CD8-positive, alpha-beta memory T cell (primary cell): ENCODE measurements around the gene HDLBP. TPM values are rescaled to one million over a fixed set of nuclear protein-coding genes. Genes with fewer than 3 reads are reported as not detected.

Source experiments
- CTCF ChIA-PET: fragments of 350-600 bp; sonication (Branson Sonifier 250); formaldehyde crosslinking; loops from one replicate; lab custom pipeline; 2021; ENCODE audit warnings: antibody characterized with exemption; lab: Charles Lee
- POLR2A ChIA-PET: fragments of 350-600 bp; sonication (Branson Sonifier 250); formaldehyde crosslinking; loops from one replicate; lab custom pipeline; 2021; ENCODE audit warnings: antibody characterized with exemption; lab: Charles Lee
- DNase-seq, 5 donors: peaks; one replicate each; pipeline versions ENCODE4 v3.0.0 to v3.0.0-alpha.2; 2020 to 2022; ENCODE audit warnings: mixed read lengths in 1 of 5
- H3K27ac ChIP-seq: one replicate; pipeline ENCODE4 v1.7.0; 2013; ENCODE audit warnings: low read depth, mild to moderate bottlenecking, low read length, moderate library complexity
- H3K27me3 ChIP-seq: 2 replicates; pipeline ENCODE4 v1.7.0; 2013; ENCODE audit warnings: low read length, mild to moderate bottlenecking; ENCODE audit not compliant: insufficient read depth, poor library complexity, severe bottlenecking
- H3K36me3 ChIP-seq: 2 replicates; pipeline ENCODE4 v1.7.0; 2013; ENCODE audit warnings: mild to moderate bottlenecking, low read length, moderate library complexity; ENCODE audit not compliant: insufficient read depth
- H3K4me1 ChIP-seq: 2 replicates; pipeline ENCODE4 v1.7.0; 2013; ENCODE audit warnings: mild to moderate bottlenecking, low read length, moderate library complexity; ENCODE audit not compliant: insufficient read depth
- H3K4me3 ChIP-seq: 2 replicates; pipeline ENCODE4 v1.7.0; 2013; ENCODE audit warnings: mild to moderate bottlenecking, low read length
- H3K9me3 ChIP-seq: 2 replicates; pipeline ENCODE4 v1.7.0; 2013; ENCODE audit warnings: mild to moderate bottlenecking, low read length
- H3K27ac Mint-ChIP-seq, 8 donors: one replicate each; pipeline ENCODE4 v1.8.0; 2020 to 2021; ENCODE audit warnings: mixed read lengths in 8 of 8, mild to moderate bottlenecking in 6 of 8, inconsistent platforms in 3 of 8, moderate library complexity in 3 of 8
- H3K27me3 Mint-ChIP-seq, 2 donors: one replicate each; pipeline ENCODE4 v1.8.0; 2020 to 2021; ENCODE audit warnings: mixed read lengths in 2 of 2, mild to moderate bottlenecking in 1 of 2, moderate library complexity in 1 of 2
- H3K36me3 Mint-ChIP-seq, 3 donors: one replicate each; pipeline ENCODE4 v1.8.0; 2020 to 2021; ENCODE audit warnings: mixed read lengths in 3 of 3, inconsistent platforms in 1 of 3, mild to moderate bottlenecking in 1 of 3
- H3K4me1 Mint-ChIP-seq, 3 donors: one replicate each; pipeline ENCODE4 v1.8.0; 2020 to 2021; ENCODE audit warnings: mixed read lengths in 3 of 3, inconsistent platforms in 1 of 3, mild to moderate bottlenecking in 1 of 3
- H3K4me3 Mint-ChIP-seq, 7 donors: one replicate each; pipeline ENCODE4 v1.8.0; 2020 to 2021; ENCODE audit warnings: mixed read lengths in 7 of 7, mild to moderate bottlenecking in 6 of 7, moderate library complexity in 4 of 7, inconsistent platforms in 2 of 7
- H3K9me3 Mint-ChIP-seq, 5 donors: one replicate each; pipeline ENCODE4 v1.8.0; 2020 to 2022; ENCODE audit warnings: mixed read lengths in 5 of 5, mild to moderate bottlenecking in 3 of 5, moderate library complexity in 2 of 5, inconsistent platforms in 1 of 5
- polyA plus RNA-seq: library from polyadenylated mRNA; unstranded; fragments of 300-500 nt; fragmentation: Illumina TruSeq; gene quantifications from one replicate; pipeline ENCODE4 v1.2.3, GENCODE V29; 2021
- total RNA-seq, 2 experiments: library from RNA; stranded (reverse); gene quantifications; one replicate each; pipeline ENCODE4 v1.2.3, GENCODE V29; 2021

HDLBP gene
- total and polyA plus RNA-seq, 3 experiments from 2014 or later, result 70.0 to 313 (median 307) TPM

DNA sequence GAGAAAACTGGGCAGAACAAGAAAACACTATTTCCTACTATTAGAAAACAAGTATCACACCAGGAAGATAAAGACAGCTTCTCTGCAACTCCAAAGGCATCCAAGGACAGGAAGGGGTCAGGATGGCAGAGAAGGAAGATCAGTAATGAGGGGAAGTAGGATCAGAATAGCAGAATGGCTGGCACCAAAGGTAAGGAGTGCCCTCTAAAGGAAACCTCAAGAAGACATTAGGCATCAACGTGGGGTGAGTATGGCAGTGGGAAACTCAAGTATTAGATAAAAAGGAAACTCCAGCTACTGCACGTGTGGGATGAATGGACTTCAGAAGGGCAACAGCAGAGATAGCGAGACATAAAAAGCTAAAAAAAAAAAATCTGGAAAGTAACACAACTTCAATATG is 25.9 kb downstream of the HDLBP start:
- Mint-ChIP-seq H3K27ac (peak overlapping the region in 1 of 8 donors; percentile 42), H3K4me3 (no peak overlapping the region), H3K9me3 (no peaks in the 10 kb centered on the region), H3K36me3 (peaks cover 0 to 8% (median 6%) of the 10 kb centered on the region in 3 donors), H3K27me3 (no peaks in the 10 kb centered on the region), H3K4me1 (peaks cover 48 to 68% (median 63%) of the 10 kb centered on the region in 3 donors)
- ChIA-PET CTCF (no interaction called here), POLR2A (no interaction called here)
- no peaks in the 10 kb centered on the region for H3K9me3 ChIP-seq
- no peaks in the 10 kb centered on the region for H3K27me3 ChIP-seq
- peaks cover 18% of the 10 kb centered on the region for H3K4me1 ChIP-seq
- no peak overlapping the region for H3K4me3 ChIP-seq
- no peaks in the 10 kb centered on the region for H3K36me3 ChIP-seq
- no peak for DNase-seq
- no peak overlapping the region for H3K27ac ChIP-seq

DNA sequence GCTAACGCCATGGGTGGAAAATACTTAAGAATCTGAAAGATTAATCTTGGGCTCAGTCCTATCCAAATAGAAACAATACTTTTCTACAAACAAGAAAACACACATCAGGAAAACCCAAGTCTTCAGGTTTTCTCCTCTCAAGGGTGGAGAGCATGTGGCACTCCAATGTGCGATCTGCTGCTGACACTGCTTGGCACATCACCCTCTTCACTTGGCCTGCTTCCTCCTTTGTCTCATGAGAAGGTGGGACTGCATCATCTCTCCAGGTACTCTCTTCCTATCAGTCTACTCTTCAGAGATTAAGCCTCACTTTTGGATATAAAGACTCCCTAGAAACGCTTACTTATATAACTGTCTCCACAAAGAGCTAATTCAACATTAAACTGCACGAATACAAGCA is 26.4 kb downstream of the HDLBP start:
- H3K9me3 Mint-ChIP-seq, result no peaks in the 10 kb centered on the region
- H3K36me3 Mint-ChIP-seq, result peaks cover 0 to 13% (median 8%) of the 10 kb centered on the region in 3 donors
- DNase-seq, result no peak
- H3K27me3 ChIP-seq, result no peaks in the 10 kb centered on the region
- H3K4me3 ChIP-seq, result no peak overlapping the region
- H3K27ac Mint-ChIP-seq, result peak overlapping the region in 3 of 8 donors; percentile 11 to 42 (median 32)
- ChIA-PET POLR2A (no interaction called here), CTCF (no interaction called here)
- H3K4me1 Mint-ChIP-seq, result peaks cover 53 to 69% (median 67%) of the 10 kb centered on the region in 3 donors
- no peak overlapping the region for H3K4me3 Mint-ChIP-seq
- H3K27me3 Mint-ChIP-seq, result no peaks in the 10 kb centered on the region
- no peak overlapping the region for H3K27ac ChIP-seq
- no peaks in the 10 kb centered on the region for H3K36me3 ChIP-seq
- H3K9me3 ChIP-seq, result no peaks in the 10 kb centered on the region
- H3K4me1 ChIP-seq, result peaks cover 22% of the 10 kb centered on the region

DNA sequence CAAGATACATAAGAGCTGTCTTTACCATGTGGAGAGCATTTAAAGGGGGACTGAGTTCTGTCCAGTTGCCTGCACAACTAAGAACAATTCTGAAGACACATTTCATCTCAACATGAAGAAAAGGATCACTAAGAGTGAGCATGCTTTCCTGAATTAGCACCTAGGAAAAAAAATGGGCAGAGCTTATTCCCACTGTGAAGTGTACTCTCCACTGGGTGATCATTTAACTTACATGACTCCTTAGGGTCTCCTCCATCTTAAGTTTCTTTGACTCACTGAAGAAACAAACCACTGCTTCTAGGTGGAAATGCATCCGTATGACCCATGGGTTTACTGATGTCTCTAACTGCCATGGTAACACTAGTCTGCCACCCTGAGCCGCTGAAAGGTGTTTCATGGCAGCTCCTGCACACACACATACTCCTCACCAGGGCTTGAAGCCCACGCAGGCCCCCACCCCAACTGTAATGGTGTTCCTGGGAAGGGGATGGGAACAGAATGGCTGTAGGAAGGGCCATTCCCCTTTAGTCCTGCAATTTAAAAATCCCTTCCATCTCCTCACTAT is 27.1 kb downstream of the HDLBP start:
- no peak for DNase-seq
- ChIA-PET CTCF (no interaction called here), POLR2A (no interaction called here)
- Mint-ChIP-seq H3K4me1 (peaks cover 55 to 71% (median 68%) of the 10 kb centered on the region in 3 donors), H3K27me3 (no peaks in the 10 kb centered on the region), H3K9me3 (no peaks in the 10 kb centered on the region), H3K36me3 (peaks cover 0 to 13% (median 8%) of the 10 kb centered on the region in 3 donors), H3K4me3 (no peak overlapping the region), H3K27ac (peak overlapping the region in 5 of 8 donors; percentile 1 to 73 (median 51))
- Histone ChIP-seq H3K36me3 (no peaks in the 10 kb centered on the region), H3K4me3 (no peak overlapping the region), H3K27ac (no peak overlapping the region), H3K9me3 (no peaks in the 10 kb centered on the region), H3K27me3 (no peaks in the 10 kb centered on the region), H3K4me1 (peaks cover 26% of the 10 kb centered on the region)

DNA sequence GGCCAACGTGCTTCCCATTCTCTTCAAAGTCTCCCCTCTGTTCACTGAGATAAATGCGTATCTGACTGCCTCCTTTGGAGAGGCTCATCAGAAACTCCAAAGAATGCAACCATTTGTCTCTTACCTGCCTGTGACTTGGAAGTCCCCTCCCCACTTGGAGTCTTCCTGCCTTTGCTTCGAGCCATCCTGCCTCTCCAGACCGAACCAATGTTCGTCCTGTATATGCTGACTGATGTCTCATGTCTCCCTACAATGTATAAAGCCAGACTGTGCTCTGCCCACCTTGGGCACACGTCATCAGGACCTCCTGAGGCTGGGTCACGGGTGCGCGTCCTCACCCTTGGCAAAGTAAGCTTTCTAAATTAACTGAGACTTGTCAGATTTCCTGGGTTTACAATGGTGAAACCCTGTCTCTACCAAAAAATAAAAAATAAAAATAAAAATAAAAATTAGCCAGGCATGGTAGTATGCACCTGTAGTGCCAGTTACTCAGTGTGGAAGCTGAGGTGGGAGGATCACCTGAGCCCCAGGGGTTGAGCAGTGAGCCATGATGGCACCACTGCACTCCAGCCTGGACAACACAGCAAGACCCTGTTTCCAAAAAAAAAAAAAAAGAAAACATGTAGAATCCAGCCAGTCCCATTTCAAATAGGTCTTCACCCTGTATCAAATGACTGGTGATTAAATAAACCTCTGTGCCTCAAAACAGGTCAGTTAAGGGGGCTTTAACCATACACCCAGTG is 29.0 kb downstream of the HDLBP start:
- no peak overlapping the region for H3K4me3 ChIP-seq
- no peak overlapping the region for H3K4me3 Mint-ChIP-seq
- no peak for DNase-seq
- POLR2A ChIA-PET, result no interaction called here
- H3K36me3 ChIP-seq, result no peaks in the 10 kb centered on the region
- peaks cover 0 to 13% (median 8%) of the 10 kb centered on the region in 3 donors for H3K36me3 Mint-ChIP-seq
- CTCF ChIA-PET, result interaction anchor here (0.8 kb wide), 1 partner anchor 19 kb away, joined by 3 read pairs; no protein-coding TSS in a partner anchor
- H3K4me1 ChIP-seq, result peaks cover 18% of the 10 kb centered on the region
- no peaks in the 10 kb centered on the region for H3K27me3 ChIP-seq
- H3K27me3 Mint-ChIP-seq, result no peaks in the 10 kb centered on the region
- no peaks in the 10 kb centered on the region for H3K9me3 Mint-ChIP-seq
- H3K9me3 ChIP-seq, result no peaks in the 10 kb centered on the region
- no peak overlapping the region for H3K27ac ChIP-seq
- H3K4me1 Mint-ChIP-seq, result peaks cover 46 to 70% (median 68%) of the 10 kb centered on the region in 3 donors
- peak overlapping the region in 2 of 8 donors; percentile 1 to 47 for H3K27ac Mint-ChIP-seq

DNA sequence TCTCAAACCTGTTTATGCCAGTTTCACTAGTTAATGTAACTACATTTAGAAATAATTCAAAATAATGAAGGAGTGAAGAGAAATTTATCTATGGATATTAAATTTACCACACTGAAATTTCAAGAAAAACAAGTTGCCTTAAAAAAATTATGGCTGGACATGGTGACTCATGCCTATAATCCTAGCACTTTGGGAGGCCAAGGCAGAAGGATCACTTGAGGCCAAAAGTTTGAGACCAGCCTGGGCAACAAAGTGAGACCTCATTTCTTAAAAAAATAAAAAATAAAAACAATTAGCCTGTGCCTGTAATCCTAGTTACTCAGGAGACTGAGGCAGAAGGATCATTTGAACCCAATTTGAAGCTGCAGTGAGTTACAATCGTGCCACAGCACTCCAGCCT is 29.9 kb downstream of the HDLBP start:
- Mint-ChIP-seq H3K27me3 (no peaks in the 10 kb centered on the region), H3K36me3 (peaks cover 0 to 13% (median 8%) of the 10 kb centered on the region in 3 donors), H3K4me3 (no peak overlapping the region), H3K27ac (no peak overlapping the region), H3K9me3 (no peaks in the 10 kb centered on the region), H3K4me1 (peaks cover 38 to 63% (median 60%) of the 10 kb centered on the region in 3 donors)
- Histone ChIP-seq H3K4me3 (no peak overlapping the region), H3K36me3 (no peaks in the 10 kb centered on the region), H3K4me1 (peaks cover 18% of the 10 kb centered on the region), H3K9me3 (no peaks in the 10 kb centered on the region), H3K27me3 (no peaks in the 10 kb centered on the region), H3K27ac (no peak overlapping the region)
- CTCF ChIA-PET, result interaction anchor here (0.8 kb wide), 1 partner anchor 20 kb away, joined by 3 read pairs; no protein-coding TSS in a partner anchor
- no peak for DNase-seq
- POLR2A ChIA-PET, result no interaction called here

DNA sequence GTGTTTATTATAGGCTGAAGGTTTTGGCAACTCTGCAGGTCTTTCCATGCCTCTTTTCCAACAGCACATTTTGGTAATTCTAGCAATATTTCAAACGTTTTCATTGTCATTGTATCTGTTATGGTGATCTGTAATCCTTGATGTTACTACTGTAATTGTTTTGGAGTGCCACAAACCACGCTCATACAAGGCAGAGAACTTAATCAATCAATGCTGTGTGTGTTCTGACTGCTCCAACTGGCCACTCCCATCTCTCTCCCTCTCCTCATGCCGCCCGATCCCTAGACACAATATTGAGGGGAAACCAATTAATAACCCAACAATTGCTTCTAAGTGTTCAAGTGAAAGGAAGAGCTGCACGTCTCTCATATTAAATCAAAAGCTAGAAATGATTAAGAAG is 32.9 kb downstream of the HDLBP start:
- peaks cover 20 to 42% (median 34%) of the 10 kb centered on the region in 3 donors for H3K4me1 Mint-ChIP-seq
- no peaks in the 10 kb centered on the region for H3K9me3 ChIP-seq
- no peak overlapping the region for H3K27ac ChIP-seq
- H3K27me3 Mint-ChIP-seq, result no peaks in the 10 kb centered on the region
- no peaks in the 10 kb centered on the region for H3K9me3 Mint-ChIP-seq
- peak overlapping the region in 6 of 8 donors; percentile 13 to 42 (median 22) for H3K27ac Mint-ChIP-seq
- H3K4me1 ChIP-seq, result peaks cover 14% of the 10 kb centered on the region
- DNase-seq, result no peak
- H3K36me3 Mint-ChIP-seq, result peaks cover 0 to 12% (median 2%) of the 10 kb centered on the region in 3 donors
- H3K36me3 ChIP-seq, result no peaks in the 10 kb centered on the region
- POLR2A ChIA-PET, result interaction anchor here (0.7 kb wide), 1 partner anchor 20 kb away, joined by 3 read pairs; no protein-coding TSS in a partner anchor
- no peak overlapping the region for H3K4me3 Mint-ChIP-seq
- CTCF ChIA-PET, result no interaction called here
- no peaks in the 10 kb centered on the region for H3K27me3 ChIP-seq
- no peak overlapping the region for H3K4me3 ChIP-seq

DNA sequence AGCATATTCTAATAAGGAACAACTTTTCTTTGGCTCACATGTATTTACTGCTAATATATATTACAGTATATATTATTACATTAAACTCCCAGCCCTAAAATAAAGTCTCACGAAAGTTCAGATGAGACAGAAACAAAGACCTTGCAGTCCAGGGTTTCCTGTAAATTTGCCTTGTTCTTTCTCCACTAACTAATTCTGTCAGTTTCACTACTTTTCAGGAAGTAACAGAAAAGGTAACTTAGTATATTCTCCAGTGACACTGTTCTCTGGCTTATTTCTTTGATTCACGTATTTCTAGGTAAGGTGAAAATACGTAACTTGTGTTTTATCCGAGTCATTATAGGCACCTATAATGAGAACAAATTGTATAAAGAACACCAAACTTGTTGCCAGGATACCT is 35.2 kb downstream of the HDLBP start:
- Histone ChIP-seq H3K36me3 (no peaks in the 10 kb centered on the region), H3K27ac (no peak overlapping the region), H3K4me1 (peaks cover 14% of the 10 kb centered on the region), H3K4me3 (no peak overlapping the region), H3K27me3 (no peaks in the 10 kb centered on the region), H3K9me3 (no peaks in the 10 kb centered on the region)
- Mint-ChIP-seq H3K4me3 (no peak overlapping the region), H3K27me3 (no peaks in the 10 kb centered on the region), H3K4me1 (peaks cover 15 to 41% (median 31%) of the 10 kb centered on the region in 3 donors), H3K27ac (peak overlapping the region in 1 of 8 donors; percentile 29), H3K9me3 (peaks cover 0 to 3% (median 0%) of the 10 kb centered on the region in 5 donors), H3K36me3 (peaks cover 0 to 8% (median 3%) of the 10 kb centered on the region in 3 donors)
- ChIA-PET CTCF (no interaction called here), POLR2A (no interaction called here)
- no peak for DNase-seq

DNA sequence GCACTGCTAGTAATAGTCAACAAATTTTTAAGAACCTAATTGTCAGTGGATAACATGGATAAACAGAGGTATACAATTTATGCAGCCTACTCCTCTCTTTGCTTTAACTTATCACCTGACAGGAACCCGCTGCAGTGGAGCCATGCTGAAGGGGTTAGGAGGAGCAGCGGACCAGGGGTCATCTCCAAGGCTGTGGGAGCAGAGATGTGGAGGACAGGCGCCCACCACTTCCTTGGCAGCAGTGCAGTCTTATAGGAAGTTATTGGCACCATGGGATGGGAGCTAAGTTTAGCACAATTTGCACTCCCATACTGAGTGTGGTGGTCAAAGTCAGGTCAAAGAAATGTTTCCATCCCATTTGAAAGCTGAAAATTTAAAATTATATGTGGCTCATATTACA is 35.6 kb downstream of the HDLBP start:
- POLR2A ChIA-PET, result no interaction called here
- H3K27me3 Mint-ChIP-seq, result no peaks in the 10 kb centered on the region

More for the DNA sequence above, 35.6 kb downstream of the HDLBP start:
- peaks cover 14% of the 10 kb centered on the region for H3K4me1 ChIP-seq
- no peaks in the 10 kb centered on the region for H3K9me3 ChIP-seq
- Mint-ChIP-seq H3K36me3 (peaks cover 0 to 7% (median 4%) of the 10 kb centered on the region in 3 donors), H3K4me1 (peaks cover 15 to 40% (median 33%) of the 10 kb centered on the region in 3 donors), H3K9me3 (peaks cover 0 to 3% (median 0%) of the 10 kb centered on the region in 5 donors), H3K27ac (peak overlapping the region in 3 of 8 donors; percentile 2 to 35 (median 12)), H3K4me3 (no peak overlapping the region)
- H3K27me3 ChIP-seq, result no peaks in the 10 kb centered on the region
- CTCF ChIA-PET, result no interaction called here
- H3K4me3 ChIP-seq, result no peak overlapping the region
- no peak for DNase-seq
- H3K27ac ChIP-seq, result no peak overlapping the region
- no peaks in the 10 kb centered on the region for H3K36me3 ChIP-seq
